Gastrocnemius medialis (tissue), 4 donors: ENCODE measurements around the gene ITGAE.

Experiments
- CTCF ChIP-seq, 5 experiments: fragments of 450-650 bp in 3 of 5; fragments of 200-600 bp in 2 of 5; sonication (generic) in 2 of 5; IDR thresholded peaks in 4 of 5; conservative IDR thresholded peaks in 1 of 5; 1 replicate in 4 of 5; 2 replicates in 1 of 5; pipeline ENCODE4 v1.5.1; 2016 to 2019; ENCODE audit warnings: antibody characterized with exemption in 5 of 5, mild to moderate bottlenecking in 3 of 5, moderate library complexity in 3 of 5
- POLR2A ChIP-seq, 2 donors: fragments of 450-650 bp; IDR thresholded peaks; one replicate each; pipeline ENCODE4 v1.6.1; 2017; ENCODE audit warnings: antibody characterized with exemption in 2 of 2, mild to moderate bottlenecking in 2 of 2, moderate library complexity in 2 of 2

DNA sequence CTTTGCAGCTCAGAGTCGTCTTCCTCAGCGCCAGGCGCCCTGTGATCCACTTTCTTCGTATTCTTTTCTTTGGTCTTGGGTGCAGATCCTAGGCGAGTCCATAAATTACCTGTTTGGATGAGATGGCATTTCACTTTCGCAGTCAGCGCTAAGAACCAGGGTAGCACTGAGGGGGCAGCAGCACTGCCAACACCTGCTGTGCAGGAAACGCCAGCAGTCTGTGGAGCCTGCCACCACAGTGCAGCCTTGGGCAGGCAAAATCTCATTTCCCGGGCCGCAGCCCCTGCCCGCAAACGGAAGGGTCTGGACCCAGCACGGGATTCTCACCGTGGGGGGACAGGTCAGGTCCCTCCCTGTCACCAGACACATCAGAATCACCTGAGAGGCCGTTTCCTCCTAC is 12.2 kb upstream of the ITGAE start:
- TF ChIP-seq CTCF (IDR thresholded peaks at IDR 0.05 in 4 of 5, conservative IDR thresholded peaks at IDR 0.05 in 1 of 5) (no peak), POLR2A (IDR thresholded peaks at IDR 0.05) (no peak)
